ENCODE measurements around the gene BRSK1.

The BRSK1 gene

GRCh38 chr19:55254625-55254977 lies 29.2 kb upstream of the BRSK1 start:
- TF ChIP-seq CTCF (IDR thresholded peaks at IDR 0.05; ENCODE audit: control insufficient read depth, extremely low read depth, insufficient read depth): no peak
- H3K4me3 ChIP-seq (ENCODE audit: low read depth, low read length): no peak overlapping the region
- DNase-seq (ENCODE audit: low read depth): no peak

GRCh38 chr19:55255618-55256423 lies 28.0 kb upstream of the BRSK1 start:
- no peak for DNase-seq (ENCODE audit: low read depth)
- H3K4me3 ChIP-seq (ENCODE audit: low read depth, low read length): no peak overlapping the region
- no peak for TF ChIP-seq CTCF (IDR thresholded peaks at IDR 0.05; ENCODE audit: control insufficient read depth, extremely low read depth, insufficient read depth)

- peak overlapping the region; percentile 92 for H3K4me3 ChIP-seq (ENCODE audit: low read depth, low read length)
- no peak for TF ChIP-seq CTCF (IDR thresholded peaks at IDR 0.05; ENCODE audit: control insufficient read depth, extremely low read depth, insufficient read depth)
- no peak for DNase-seq (ENCODE audit: low read depth)
Observed at GRCh38 chr19:55256562-55257460, 27.0 kb upstream of the BRSK1 start.

GRCh38 chr19:55257461-55258420 lies 26.1 kb upstream of the BRSK1 start:
- TF ChIP-seq CTCF (IDR thresholded peaks at IDR 0.05; ENCODE audit: control insufficient read depth, extremely low read depth, insufficient read depth): no peak
- DNase-seq (ENCODE audit: low read depth): no peak

GRCh38 chr19:55258476-55258827 lies 25.3 kb upstream of the BRSK1 start:
- peak overlapping the region; percentile 92 for H3K4me3 ChIP-seq (ENCODE audit: low read depth, low read length)
- DNase-seq (ENCODE audit: low read depth): no peak
- TF ChIP-seq CTCF (IDR thresholded peaks at IDR 0.05; ENCODE audit: control insufficient read depth, extremely low read depth, insufficient read depth): no peak

More at GRCh38 chr19:55257461-55258420, 26.1 kb upstream of the BRSK1 start:
- peak overlapping the region; percentile 92 for H3K4me3 ChIP-seq (ENCODE audit: low read depth, low read length)

GRCh38 chr19:55258828-55259539 lies 24.8 kb upstream of the BRSK1 start, which contains the start of gene PPP6R1:
Gene PPP6R1 (minus strand): TSS chr19:55259017. CDS start chr19:55247103, 11,914 bp downstream.
- no peak for TF ChIP-seq CTCF (IDR thresholded peaks at IDR 0.05; ENCODE audit: control insufficient read depth, extremely low read depth, insufficient read depth)
- peak within 1 kb of the TSS; percentile 92 for H3K4me3 ChIP-seq (ENCODE audit: low read depth, low read length)
- peak; percentile 99 for DNase-seq (ENCODE audit: low read depth)

Data from LNCaP clone FGC (cell line).